H1 (cell line): Measurements from ENCODE around the gene C5AR2. TPM values are rescaled to one million over a fixed set of nuclear protein-coding genes. Genes with fewer than 3 reads are reported as not detected.
A peak's percentile ranks its signal among the peaks of the same experiment; 100 is the strongest.

Source experiments
- BACH1 ChIP-seq: IDR thresholded peaks from 2 replicates; pipeline ENCODE4 v1.6.1; 2012; ENCODE audit warnings: low read length, improper control_type of control experiment
- BCL11A ChIP-seq, 2 experiments: IDR thresholded peaks; one replicate each; pipeline ENCODE4 v1.6.1; 2011; ENCODE audit warnings: low read depth in 2 of 2, low read length in 2 of 2, mild to moderate bottlenecking in 2 of 2
- CBX8 ChIP-seq: fragments of 300-800, 300-1000 bp; sonication (generic); IDR thresholded peaks from 2 replicates; pipeline ENCODE4 v1.7.1; 2016; ENCODE audit warnings: low read depth, low read length, borderline replicate concordance
- CREB1 ChIP-seq: IDR thresholded peaks from 2 replicates; pipeline ENCODE4 v1.6.1; 2012; ENCODE audit warnings: inconsistent platforms
- CTBP2 ChIP-seq: IDR thresholded peaks from 2 replicates; pipeline ENCODE4 v1.7.0; 2011; ENCODE audit warnings: borderline replicate concordance, mild to moderate bottlenecking, moderate library complexity, mixed read lengths, low read length; ENCODE audit not compliant: insufficient read depth, insufficient read length
- CTCF ChIP-seq, 3 experiments: IDR thresholded peaks; 1 replicate in 2 of 3; 2 replicates in 1 of 3; pipeline versions ENCODE4 v1.5.1 to v1.6.1; 2011; ENCODE audit warnings: low read length in 3 of 3, mild to moderate bottlenecking in 3 of 3, inconsistent platforms in 2 of 3, low read depth in 1 of 3, moderate library complexity in 1 of 3; ENCODE audit not compliant: insufficient read depth in 1 of 3; ENCODE audit errors: control extremely low read depth in 1 of 3
- EGR1 ChIP-seq: IDR thresholded peaks from 2 replicates; pipeline ENCODE4 v1.6.1; 2011; ENCODE audit warnings: low read depth, low read length, borderline replicate concordance
- HDAC2 ChIP-seq, 2 experiments: fragments of 300-600 bp in 1 of 2; sonication (generic) in 1 of 2; IDR thresholded peaks; 2 replicates each; pipeline ENCODE4 v1.6.1; 2011 to 2012; ENCODE audit warnings: low read depth in 2 of 2, low read length in 2 of 2, mild to moderate bottlenecking in 2 of 2, moderate library complexity in 2 of 2, borderline replicate concordance in 1 of 2, inconsistent platforms in 1 of 2
- JUND ChIP-seq: IDR thresholded peaks from 2 replicates; pipeline ENCODE4 v1.6.1; 2011; ENCODE audit warnings: mild to moderate bottlenecking, improper control_type of control experiment, low read length
- KDM4A ChIP-seq: IDR thresholded peaks from one replicate; pipeline ENCODE4 v1.7.1; 2012; ENCODE audit warnings: low read depth, mild to moderate bottlenecking, moderate library complexity, low read length, inconsistent platforms; ENCODE audit not compliant: severe bottlenecking
- MAX ChIP-seq: IDR thresholded peaks from 2 replicates; pipeline ENCODE4 v1.6.1; 2012; ENCODE audit warnings: inconsistent platforms
- NRF1 ChIP-seq: IDR thresholded peaks from 2 replicates; pipeline ENCODE4 v1.6.1; 2011; ENCODE audit warnings: mild to moderate bottlenecking, low read depth, low read length, improper control_type of control experiment
- RAD21 ChIP-seq, 2 experiments: IDR thresholded peaks in 1 of 2; conservative IDR thresholded peaks in 1 of 2; 2 replicates each; pipeline ENCODE4 v1.6.1; 2011; ENCODE audit warnings: low read depth in 2 of 2, low read length in 2 of 2, improper control_type of control experiment in 1 of 2, inconsistent platforms in 1 of 2, mild to moderate bottlenecking in 1 of 2, moderate library complexity in 1 of 2
- SP1 ChIP-seq: IDR thresholded peaks from 2 replicates; pipeline ENCODE4 v1.6.1; 2011; ENCODE audit warnings: low read depth, low read length
- SP4 ChIP-seq: IDR thresholded peaks from 2 replicates; pipeline ENCODE4 v1.6.1; 2012; ENCODE audit warnings: low read length, inconsistent platforms
- TAF1 ChIP-seq: IDR thresholded peaks from 2 replicates; pipeline ENCODE4 v1.6.1; 2011; ENCODE audit warnings: mild to moderate bottlenecking, low read depth, low read length
- TEAD4 ChIP-seq: IDR thresholded peaks from 2 replicates; pipeline ENCODE4 v1.6.1; 2012; ENCODE audit warnings: low read depth, low read length, inconsistent platforms, mixed read lengths
- USF2 ChIP-seq: IDR thresholded peaks from 2 replicates; pipeline ENCODE4 v1.6.1; 2011; ENCODE audit warnings: low read length, improper control_type of control experiment
- YY1 ChIP-seq: IDR thresholded peaks from 2 replicates; pipeline ENCODE4 v1.6.1; 2011; ENCODE audit warnings: low read depth, mild to moderate bottlenecking, low read length
- polyA plus RNA-seq, 7 experiments: library from polyadenylated mRNA; depleted of rRNA in 3 of 7; stranded (reverse) in 5 of 7; unstranded in 2 of 7; fragments of >200 nt in 5 of 7; fragments of 200-250 nt in 2 of 7; gene quantifications; 1 replicate in 5 of 7; 2 replicates in 1 of 7; 4 replicates in 1 of 7; pipeline versions ENCODE4 v1.2.1 to v1.2.3, GENCODE V29; 2011 to 2013; ENCODE audit warnings: missing spikeins in 2 of 7, mixed read lengths in 2 of 7
- total RNA-seq: library from RNA; stranded (reverse); fragmentation: NEBNext Ultra II Directional; extraction: Animal tissue kit (Norgen Biotek cat#: 25700); gene quantifications from 2 replicates; pipeline ENCODE4 v1.2.1, GENCODE V29; 2021

The C5AR2 gene
- total and polyA plus RNA-seq, 2 of the 8 experiments (the other 6 are each of a cell fraction or from before 2014, with no cell fraction given) = 0.08 to 0.15 TPM

GRCh38 chr19:47391510-47392223 lies 59.7 kb downstream of the C5AR2 start (continued):
- TF ChIP-seq CTCF (IDR thresholded peaks at IDR 0.05; ENCODE audit: control extremely low read depth in 1 of 3, insufficient read depth in 1 of 3, low read depth in 1 of 3, low read length in 3 of 3) (peak; percentile 71 to 92 (median 76)), CREB1 (peak; percentile 37; the same call in 1 of the 2 replicates), TEAD4 (peak; percentile 86), CBX8 (no peak), YY1 (0 out of 2 replicates have a peak, but pooled peaks have one; percentile 35), SP1 (peak; percentile 79), BACH1 (0 out of 2 replicates have a peak, but pooled peaks have one; percentile 12), NRF1 (no peak), KDM4A (no peak), HDAC2 (IDR thresholded peaks at IDR 0.05; ENCODE audit: borderline replicate concordance in 1 of 2, low read depth in 2 of 2, low read length in 2 of 2) (peak; percentile 60 to 86; a peak in 3 of 4 replicates), JUND (peak; percentile 55; the same call in 1 of the 2 replicates), BCL11A (IDR thresholded peaks at IDR 0.05; ENCODE audit: low read depth in 2 of 2, low read length in 2 of 2) (peak in 1 of 2 experiments; percentile 31), EGR1 (peak; percentile 59; the same call in 1 of the 2 replicates), SP4 (no peak), MAX (peak; percentile 36; the same call in 1 of the 2 replicates), RAD21 (IDR thresholded peaks at IDR 0.05 in 1 of 2, conservative IDR thresholded peaks at IDR 0.05 in 1 of 2; ENCODE audit: low read depth in 2 of 2, low read length in 2 of 2) (peak; percentile 65 to 68), USF2 (no peak), TAF1 (0 out of 2 replicates have a peak, but pooled peaks have one; percentile 30), CTBP2 (peak; percentile 84)
